Umbilical cord (tissue), 2 donors: ENCODE results near the gene ERMP1. TPM values are rescaled to one million over a fixed set of nuclear protein-coding genes. Genes with fewer than 3 reads are reported as not detected.

Source experiments
- DNase-seq: peaks from one replicate; pipeline ENCODE4 v3.0.0-alpha.2; 2015; ENCODE audit warnings: low spot score
- total RNA-seq: library from RNA; depleted of rRNA; stranded (reverse); fragments of >200 nt; gene quantifications from one replicate; pipeline ENCODE4 v1.2.3, GENCODE V29; 2014; ENCODE audit warnings: low replicate concordance; ENCODE audit not compliant: insufficient read depth

Gene ERMP1
- total RNA-seq, 1 donor from 2014 or later: 12.0 TPM

- no peak for DNase-seq
Observed at GRCh38 chr9:5853617-5854016, 20.7 kb upstream of the ERMP1 start.

GRCh38 chr9:5852987-5853386 is 20.1 kb upstream of the ERMP1 start:
- no peak for DNase-seq

GRCh38 chr9:5851445-5851844 is 18.5 kb upstream of the ERMP1 start:
- peak; percentile 32 for DNase-seq

DNA sequence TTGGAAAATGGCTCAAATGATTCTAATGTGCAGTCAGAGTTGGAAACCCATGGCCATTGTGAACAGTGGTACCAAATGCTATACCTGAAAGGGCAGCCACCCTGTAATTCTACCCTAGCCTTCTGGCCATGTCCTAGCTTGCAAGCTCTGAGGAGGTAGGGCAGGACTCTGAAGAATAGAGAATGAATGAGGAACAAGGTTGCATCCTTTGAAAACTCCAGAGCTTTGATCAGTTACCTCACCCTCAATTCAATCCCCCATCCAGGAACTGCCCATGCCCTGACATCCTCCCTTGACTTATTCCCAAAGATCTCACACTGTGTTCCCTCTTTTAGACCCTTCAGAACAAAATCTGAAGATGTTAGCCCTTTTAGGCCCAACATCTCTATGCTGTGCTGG is 17.8 kb upstream of the ERMP1 start:
- no peak for DNase-seq

- no peak for DNase-seq
Observed at GRCh38 chr9:5848372-5848882, 15.5 kb upstream of the ERMP1 start.

- DNase-seq: no peak
Observed at GRCh38 chr9:5846501-5846921, 13.6 kb upstream of the ERMP1 start.

GRCh38 chr9:5846096-5846495 is 13.2 kb upstream of the ERMP1 start:
- DNase-seq: no peak

DNA sequence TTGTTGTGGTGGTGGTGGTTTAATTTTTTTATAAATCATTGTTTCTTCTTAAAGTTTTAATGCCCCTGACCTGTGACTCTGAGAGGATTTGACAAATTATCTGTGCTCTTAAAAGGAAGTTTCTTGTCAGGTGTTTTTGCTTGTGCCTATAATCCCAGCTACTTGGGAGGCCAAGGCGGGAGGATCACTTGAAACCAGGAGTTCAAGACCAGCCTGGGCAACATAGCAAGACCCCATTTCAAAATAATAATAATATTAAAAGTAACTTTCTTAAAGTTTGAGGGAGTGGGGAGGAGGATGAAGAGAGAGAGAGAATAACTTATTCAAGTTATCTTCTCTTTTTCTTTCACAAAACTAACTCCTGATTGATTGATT is 12.2 kb upstream of the ERMP1 start:
- no peak for DNase-seq

- peak; percentile 54 for DNase-seq
Observed at GRCh38 chr9:5843794-5844471, 11.0 kb upstream of the ERMP1 start.

DNA sequence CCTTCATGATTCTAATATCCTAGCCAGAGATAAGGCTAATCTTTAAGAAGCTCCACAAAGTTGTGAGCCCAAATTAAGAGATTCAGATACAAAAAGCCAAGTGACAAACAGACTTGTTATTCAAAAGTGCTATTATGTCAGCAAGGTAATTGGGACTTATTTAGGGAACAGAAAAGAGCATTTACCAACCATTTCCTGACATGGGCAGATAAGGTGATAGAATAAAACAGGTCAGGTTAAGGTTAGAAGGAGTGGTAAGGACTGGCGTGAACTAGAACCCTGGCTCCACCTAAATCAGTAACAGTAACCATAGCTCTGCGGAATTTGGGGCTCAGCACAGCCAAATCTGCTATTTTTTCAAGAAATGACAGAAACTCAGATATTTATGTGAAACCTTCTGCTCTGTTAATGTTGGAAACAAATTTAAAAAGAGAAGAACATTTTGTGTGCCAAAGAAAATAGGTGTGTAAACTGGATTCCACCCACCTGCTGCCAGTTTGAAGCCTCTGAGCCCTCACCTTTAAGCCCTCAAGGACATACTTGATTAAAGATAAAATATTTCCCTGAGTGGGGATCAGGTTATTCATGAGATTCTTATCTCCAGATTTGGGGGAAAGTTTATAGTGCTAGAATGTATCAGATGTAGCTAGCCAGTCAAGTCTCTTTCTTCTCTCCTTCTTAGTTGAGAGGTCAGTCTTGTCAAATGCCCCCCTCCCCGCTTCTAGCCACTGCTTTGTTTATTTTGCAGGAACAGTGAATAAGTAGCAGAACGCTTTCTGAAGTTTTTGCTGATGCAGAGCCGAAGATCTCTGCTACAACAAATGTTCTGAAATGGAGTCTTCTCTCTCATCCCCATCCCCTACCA is 10.2 kb upstream of the ERMP1 start:
- peak; percentile 18 for DNase-seq

- DNase-seq: no peak
Observed at GRCh38 chr9:5841771-5842573, 9.1 kb upstream of the ERMP1 start.

DNA sequence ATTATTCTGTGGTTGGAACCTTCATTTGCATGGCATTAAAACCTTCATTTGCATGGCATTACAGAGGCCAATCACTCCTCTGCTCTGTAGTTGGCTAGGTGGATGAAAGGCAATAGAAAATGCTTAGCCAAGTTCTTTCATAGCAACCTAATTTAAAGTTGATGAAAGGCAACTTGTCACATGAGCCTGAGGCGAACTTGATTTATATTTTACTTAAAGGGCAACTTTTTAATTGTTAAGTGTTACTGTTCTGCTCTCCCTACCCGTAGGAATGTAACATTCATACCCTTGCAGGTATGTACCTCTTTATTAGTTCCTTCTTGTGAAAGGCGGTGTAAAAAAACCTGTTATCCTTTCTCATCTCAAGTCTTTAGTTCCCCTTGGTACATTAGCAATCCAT is 7.9 kb upstream of the ERMP1 start:
- no peak for DNase-seq

- no peak for DNase-seq
Observed at GRCh38 chr9:5839572-5839902, 6.6 kb upstream of the ERMP1 start.

DNA sequence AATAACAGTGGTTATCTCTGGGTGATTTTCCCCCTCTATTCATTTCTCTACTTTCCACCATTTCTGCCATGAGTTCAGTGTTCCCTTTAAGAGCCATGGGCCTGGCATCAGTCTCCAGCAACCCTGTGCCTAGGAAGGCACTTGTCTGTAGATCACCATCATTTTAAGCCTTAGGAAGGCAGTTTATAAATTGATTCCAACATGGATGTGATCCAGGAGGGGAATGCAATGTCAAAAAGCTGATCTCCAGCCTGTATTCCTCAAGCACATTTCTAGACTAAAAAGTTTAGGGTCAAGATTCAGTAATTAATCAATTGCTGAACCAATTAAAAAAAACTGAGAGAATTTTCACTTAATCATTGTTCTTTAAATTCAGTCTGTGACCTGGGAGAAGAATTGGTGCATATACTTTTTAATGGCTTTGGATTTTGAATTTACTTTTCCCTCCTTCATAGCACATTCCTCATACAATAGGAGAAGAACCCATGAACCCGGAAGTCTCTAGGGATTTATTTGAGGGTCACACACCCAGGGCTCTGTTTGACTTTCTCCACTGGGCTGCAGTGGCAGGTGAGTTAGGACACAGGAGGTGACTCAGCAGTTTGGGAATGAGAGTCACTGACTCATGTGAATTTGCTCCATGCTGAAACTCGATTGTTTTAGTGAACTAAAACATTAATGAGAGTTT is 6.1 kb upstream of the ERMP1 start:
- DNase-seq: no peak

GRCh38 chr9:5835808-5836207 is 2.9 kb upstream of the ERMP1 start:
- no peak for DNase-seq

DNA sequence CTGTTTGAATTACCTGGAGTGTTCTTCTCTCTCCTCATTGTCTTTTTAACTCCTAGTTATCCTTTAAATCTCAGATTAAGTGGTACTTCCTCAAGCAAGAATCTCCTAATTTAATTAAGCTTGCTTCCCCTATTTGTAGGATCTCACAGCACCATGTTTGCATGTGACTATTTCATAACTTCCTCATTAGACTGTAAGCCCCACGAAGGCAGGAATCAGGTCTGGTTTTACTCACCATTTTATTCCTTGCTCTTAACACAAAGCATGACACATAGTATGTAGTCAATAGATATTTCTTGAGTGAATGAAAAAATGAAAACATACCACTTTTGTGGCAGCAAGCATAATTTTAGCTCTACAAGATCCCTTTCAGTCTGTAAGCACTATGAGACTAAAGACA is 1.3 kb upstream of the ERMP1 start:
- no peak for DNase-seq

GRCh38 chr9:5832071-5832537 is 813 bp downstream of the ERMP1 start:
- DNase-seq: peak; percentile 19

GRCh38 chr9:5825895-5826622 is 6.9 kb downstream of the ERMP1 start:
- no peak for DNase-seq

DNA sequence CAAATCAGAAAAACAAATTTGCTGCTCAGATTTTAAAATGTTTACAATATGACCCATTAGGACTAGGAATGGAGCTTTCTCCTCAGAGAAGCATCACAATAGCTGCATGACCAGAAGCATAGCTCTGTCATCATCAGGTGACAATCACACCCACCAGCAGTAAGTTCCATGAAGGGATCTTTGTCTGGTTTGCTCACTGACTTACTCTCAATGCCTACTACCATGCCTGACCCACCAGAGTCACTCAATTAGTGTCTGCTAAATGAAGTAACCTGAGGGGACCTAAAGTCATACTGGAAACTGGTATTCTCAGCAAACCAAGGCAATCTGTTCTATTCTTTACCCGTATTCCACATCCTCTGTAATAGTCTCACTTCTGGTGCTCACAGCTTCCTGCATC is 7.7 kb downstream of the ERMP1 start:
- no peak for DNase-seq

DNA sequence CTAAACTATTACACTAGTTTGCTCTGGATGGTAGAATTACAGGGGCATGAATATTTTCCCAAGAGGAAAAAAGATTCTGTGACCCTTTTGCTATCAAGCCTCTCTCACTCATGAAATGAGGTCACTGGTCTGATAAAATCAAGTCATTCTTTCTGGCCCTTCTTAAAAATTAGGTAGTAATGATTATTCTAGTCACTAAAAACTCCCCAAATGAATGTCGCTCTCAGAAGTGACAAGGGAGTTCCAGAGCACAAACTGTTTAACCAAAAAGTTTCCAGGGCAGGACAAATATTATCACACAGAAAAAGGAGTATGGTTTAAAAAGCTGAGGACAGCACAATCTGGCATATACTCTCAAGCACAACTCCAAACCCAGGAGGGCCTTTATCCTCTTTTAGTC is 12.5 kb downstream of the ERMP1 start:
- DNase-seq: no peak

GRCh38 chr9:5819174-5819573 is 13.7 kb downstream of the ERMP1 start:
- DNase-seq: no peak
